Measurements from ENCODE around the gene CNST.
"Not testable (repeated sequence)": the region's sequence is repeated elsewhere in the genome, so short reads cannot be mapped to it uniquely, and the experiment has no call there.

Gene CNST

DNA sequence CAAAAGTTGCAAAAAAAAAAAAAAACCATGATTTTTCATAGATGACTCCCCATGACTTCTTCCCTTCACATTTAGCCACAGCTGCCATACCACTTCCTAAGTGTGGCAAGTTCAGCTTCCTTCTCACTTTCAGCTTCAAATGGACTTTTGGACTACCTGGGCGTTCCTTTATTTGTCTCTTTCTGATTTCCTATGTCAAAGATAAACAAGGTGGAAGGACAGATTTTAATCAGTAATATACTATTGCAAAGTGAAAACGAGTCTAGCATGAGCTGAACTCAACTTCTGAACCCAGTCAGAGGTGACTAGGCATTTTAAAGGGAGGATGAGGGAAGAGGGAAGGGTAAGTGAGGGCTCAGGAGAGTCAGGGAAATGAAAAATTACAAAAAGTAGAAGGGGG is 143.6 kb downstream of the CNST start:
- no peak for DNase-seq (ENCODE audit: low spot score)

DNA sequence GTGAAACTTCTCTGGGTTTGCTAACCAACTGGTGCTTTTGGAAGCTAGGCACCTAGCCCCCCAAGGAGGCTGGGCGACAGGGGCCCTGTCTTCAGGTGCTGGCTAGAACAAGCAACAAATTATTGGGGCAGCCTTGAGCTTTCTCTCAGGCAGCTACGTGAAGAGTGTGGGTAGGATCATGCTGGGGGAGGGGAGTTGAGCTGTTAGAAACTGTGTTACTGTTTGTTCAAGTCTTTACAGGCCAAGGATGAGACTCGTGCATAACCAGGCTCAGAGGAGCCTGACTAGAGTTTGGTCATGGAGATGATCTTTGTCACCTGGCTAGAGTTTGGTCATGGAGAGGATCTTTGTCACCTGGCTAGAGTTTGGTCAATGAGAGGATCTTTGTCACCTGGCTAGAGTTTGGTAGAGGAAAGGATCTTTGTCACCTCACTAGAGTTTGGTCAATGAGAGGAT is 145.3 kb downstream of the CNST start:
- DNase-seq (ENCODE audit: low spot score), result no peak

DNA sequence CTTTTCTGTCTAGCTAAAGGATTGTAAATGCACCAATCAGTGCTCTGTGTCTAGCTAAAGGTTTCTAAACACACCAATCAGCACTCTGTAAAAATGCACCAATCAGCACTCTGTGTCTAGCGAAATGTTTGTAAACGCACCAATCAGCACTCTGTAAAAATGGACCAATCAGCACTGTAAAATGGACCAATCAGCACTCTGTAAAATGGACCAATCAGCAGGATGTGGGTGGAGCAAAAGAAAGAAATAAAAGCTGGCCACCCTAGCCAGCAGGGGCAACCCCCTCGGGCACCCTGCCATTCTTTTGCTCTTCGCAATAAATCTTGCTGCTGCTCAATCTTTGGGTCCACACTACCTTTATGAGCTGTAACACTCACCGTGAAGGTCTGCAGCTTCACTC is 146.2 kb downstream of the CNST start:
- DNase-seq (ENCODE audit: low spot score), result not testable (repeated sequence)

All from SW480 (cell line).